VCaP (cell line): ENCODE results near the gene CNTLN.

Experiments used
- H3K27ac ChIP-seq: fragments of 450-650 bp; 2 replicates; pipeline ENCODE4 v1.5.1; 2017
- TF ChIP-seq, protein P1 (sequence below): fragments of 450-650 bp; conservative IDR thresholded peaks from 2 replicates; pipeline ENCODE4 v1.5.1; 2017; ENCODE audit warnings: mild to moderate bottlenecking, moderate library complexity

The CNTLN gene, protein sequence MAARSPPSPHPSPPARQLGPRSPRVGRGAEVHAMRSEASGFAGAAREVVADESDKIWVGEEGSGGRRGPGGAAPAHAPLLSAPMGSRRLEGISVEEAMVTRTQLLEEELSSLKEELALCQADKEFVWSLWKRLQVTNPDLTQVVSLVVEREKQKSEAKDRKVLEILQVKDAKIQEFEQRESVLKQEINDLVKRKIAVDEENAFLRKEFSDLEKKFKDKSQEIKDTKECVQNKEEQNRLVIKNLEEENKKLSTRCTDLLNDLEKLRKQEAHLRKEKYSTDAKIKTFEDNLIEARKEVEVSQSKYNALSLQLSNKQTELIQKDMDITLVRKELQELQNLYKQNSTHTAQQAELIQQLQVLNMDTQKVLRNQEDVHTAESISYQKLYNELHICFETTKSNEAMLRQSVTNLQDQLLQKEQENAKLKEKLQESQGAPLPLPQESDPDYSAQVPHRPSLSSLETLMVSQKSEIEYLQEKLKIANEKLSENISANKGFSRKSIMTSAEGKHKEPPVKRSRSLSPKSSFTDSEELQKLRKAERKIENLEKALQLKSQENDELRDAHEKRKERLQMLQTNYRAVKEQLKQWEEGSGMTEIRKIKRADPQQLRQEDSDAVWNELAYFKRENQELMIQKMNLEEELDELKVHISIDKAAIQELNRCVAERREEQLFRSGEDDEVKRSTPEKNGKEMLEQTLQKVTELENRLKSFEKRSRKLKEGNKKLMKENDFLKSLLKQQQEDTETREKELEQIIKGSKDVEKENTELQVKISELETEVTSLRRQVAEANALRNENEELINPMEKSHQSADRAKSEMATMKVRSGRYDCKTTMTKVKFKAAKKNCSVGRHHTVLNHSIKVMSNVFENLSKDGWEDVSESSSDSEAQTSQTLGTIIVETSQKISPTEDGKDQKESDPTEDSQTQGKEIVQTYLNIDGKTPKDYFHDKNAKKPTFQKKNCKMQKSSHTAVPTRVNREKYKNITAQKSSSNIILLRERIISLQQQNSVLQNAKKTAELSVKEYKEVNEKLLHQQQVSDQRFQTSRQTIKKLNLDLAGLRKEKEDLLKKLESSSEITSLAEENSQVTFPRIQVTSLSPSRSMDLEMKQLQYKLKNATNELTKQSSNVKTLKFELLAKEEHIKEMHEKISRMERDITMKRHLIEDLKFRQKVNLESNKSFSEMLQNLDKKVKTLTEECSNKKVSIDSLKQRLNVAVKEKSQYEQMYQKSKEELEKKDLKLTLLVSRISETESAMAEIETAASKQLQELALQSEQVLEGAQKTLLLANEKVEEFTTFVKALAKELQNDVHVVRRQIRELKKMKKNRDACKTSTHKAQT (N-terminal part only)

DNA sequence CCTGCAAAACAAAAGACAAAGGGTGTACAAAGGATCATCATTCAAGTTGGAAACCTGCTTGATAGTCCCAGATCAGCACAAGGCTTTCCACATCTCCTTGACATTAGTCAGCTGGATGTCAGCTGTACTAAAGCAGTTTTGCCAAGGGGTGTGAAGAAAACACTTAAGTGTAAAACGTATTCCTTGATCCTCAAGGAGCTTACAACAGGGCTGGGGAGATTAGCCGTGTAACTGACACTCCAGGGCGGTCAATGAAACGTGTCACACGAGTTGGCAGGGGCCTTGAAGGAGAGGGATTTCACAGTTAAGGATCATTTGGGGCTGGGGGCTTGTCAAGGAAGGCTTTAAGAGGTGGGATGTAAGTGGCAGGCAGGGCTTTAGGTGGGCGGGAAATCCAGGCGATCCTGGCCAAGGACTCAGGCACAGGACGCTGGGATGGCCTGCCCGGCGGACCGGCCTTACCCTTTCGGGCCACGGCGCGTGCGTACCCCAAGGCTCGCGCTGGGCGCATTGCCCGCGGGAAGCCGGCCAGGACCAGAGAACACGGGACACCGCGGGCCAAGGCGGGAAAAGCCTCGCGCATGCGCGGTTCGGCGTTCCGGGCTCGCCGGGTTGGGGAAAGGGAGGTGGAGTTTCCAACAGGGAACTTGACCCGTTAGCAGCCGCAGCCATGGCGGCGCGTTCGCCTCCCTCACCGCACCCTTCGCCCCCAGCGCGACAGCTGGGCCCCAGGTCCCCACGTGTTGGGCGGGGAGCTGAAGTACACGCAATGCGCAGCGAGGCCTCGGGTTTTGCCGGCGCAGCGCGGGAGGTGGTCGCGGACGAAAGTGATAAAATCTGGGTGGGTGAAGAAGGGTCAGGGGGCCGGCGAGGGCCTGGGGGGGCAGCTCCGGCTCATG is at the start of gene CNTLN:
Gene CNTLN (plus strand): TSS at position 645 of the 899 bp plus-strand sequence. CDS start 26 bp downstream, at position 671.
- H3K27ac ChIP-seq = peak within 1 kb of the TSS; percentile 85
- TF ChIP-seq, protein P1, sequence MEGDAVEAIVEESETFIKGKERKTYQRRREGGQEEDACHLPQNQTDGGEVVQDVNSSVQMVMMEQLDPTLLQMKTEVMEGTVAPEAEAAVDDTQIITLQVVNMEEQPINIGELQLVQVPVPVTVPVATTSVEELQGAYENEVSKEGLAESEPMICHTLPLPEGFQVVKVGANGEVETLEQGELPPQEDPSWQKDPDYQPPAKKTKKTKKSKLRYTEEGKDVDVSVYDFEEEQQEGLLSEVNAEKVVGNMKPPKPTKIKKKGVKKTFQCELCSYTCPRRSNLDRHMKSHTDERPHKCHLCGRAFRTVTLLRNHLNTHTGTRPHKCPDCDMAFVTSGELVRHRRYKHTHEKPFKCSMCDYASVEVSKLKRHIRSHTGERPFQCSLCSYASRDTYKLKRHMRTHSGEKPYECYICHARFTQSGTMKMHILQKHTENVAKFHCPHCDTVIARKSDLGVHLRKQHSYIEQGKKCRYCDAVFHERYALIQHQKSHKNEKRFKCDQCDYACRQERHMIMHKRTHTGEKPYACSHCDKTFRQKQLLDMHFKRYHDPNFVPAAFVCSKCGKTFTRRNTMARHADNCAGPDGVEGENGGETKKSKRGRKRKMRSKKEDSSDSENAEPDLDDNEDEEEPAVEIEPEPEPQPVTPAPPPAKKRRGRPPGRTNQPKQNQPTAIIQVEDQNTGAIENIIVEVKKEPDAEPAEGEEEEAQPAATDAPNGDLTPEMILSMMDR = no peak

DNA sequence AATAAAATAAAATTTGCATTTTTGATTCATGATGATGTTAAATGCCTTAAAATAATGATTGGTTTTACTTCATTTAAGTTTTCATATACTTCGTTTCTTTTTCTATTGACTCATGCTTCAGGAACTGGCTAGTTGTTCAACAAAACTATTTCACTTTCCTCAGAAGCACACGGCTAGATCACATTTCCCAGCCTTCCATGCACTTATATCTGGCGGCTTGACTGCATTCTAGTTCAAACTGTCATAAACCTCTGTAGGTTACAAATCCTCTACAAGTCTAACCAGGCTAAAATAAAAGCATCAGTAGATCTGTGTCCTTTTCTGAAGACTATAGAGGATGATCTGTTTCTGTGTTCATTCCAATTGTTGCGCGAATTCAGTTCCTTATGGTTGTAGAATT is 46.3 kb upstream of the CNTLN start:
- TF ChIP-seq, protein P1 = no peak
- H3K27ac ChIP-seq = no peak overlapping the region

DNA sequence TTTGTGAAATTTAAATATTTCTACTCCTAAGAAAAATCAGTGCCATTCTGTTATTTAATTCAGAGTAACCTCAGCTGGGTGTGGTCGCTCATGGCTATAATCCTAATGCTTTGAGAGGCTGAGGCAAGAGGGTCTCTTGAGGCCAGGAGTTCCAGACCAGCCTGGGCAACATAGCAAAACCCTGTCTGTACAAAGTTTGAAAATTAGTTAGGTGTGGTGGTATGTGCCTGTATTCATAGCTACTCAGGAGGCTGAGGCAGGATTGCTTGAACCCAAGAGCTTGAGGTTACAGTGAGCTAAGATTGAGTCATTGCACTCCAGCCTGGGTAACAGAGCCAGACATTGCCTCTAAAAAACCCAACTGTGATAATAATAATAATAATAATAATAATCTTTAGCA is 44.8 kb upstream of the CNTLN start:
- no peak overlapping the region for H3K27ac ChIP-seq
- TF ChIP-seq, protein P1 = no peak

DNA sequence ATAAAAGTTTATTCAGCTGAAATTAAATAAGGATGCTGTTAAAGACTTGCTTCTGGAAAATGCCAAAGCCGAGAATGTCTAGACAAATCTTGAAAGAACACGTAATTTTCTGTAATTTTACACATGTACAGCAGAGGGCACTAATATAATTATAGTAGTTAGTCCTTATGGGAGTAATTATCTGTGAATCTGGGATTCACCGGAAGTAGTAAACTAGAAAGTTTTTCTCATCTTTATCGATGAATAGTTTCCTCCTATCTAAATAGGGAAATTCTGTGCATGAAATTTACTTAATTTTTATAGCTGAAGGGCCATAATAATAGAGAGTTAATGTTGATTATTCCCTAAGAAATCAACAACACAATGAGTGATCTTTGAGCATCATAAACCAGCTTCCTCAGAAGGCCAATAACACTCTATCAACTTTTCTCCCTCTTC is 18.4 kb upstream of the CNTLN start:
- TF ChIP-seq, protein P1 = peak; percentile 72
- H3K27ac ChIP-seq = peak overlapping the region; percentile 77

DNA sequence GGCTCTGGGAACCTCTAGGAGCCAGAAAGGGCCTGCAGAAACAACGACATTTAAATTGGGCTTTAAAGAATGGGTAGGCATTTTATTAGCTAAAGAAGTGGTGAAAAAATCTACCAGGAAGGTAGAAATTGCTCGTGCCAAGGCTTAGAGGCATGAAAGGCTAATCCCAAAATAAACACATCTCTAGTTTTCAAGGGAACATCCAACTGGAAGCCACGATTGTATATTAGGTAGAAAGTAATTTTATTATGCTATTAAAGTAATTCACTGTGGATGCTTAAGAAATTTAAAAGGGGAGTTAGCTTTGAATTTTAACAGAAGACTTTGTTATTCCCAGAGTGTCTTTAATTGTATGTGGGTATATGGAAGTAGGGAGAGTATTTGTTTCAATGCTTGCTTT is 17.5 kb upstream of the CNTLN start:
- TF ChIP-seq, protein P1 = no peak
- H3K27ac ChIP-seq = peak overlapping the region; percentile 77

DNA sequence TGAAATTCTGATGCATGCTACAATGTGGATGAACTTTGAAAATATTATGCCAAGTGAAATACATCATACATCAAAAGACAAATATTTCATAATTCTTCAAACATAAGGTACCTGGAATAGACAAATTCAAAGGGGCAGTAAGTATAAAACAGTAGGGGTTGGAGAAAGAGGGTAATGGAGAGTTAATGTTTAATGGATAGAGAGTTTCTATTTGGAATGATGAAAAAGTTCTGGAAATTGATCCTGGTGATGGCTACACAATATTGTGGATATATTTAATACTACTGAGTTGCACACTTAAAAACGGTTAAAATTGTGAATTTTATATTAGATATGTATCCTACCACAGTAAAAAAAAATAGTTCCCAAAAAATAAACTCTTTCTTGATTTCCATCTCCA is 14.6 kb upstream of the CNTLN start:
- TF ChIP-seq, protein P1 = no peak
- H3K27ac ChIP-seq = no peak overlapping the region
